HepG2 (cell line): ENCODE data around the gene ITPR1. TPM values are rescaled to one million over a fixed set of nuclear protein-coding genes. Genes with fewer than 3 reads are reported as not detected.
A peak's percentile ranks its signal among the peaks of the same experiment; 100 is the strongest.

Experiments
- ATAD3A ChIP-seq: sonication (generic); formaldehyde crosslinking; IDR thresholded peaks from 2 replicates; pipeline ENCODE4 v1.4.0; 2020; ENCODE audit warnings: missing genetic modification reagents
- BCL6 ChIP-seq: IDR thresholded peaks from 2 replicates; pipeline ENCODE4 v1.6.1; 2016; ENCODE audit warnings: missing genetic modification reagents, missing compliant biosample characterization
- EHMT2 ChIP-seq: fragments of 200-600 bp; sonication (generic); IDR thresholded peaks from 2 replicates; pipeline ENCODE4 v1.7.0; 2017; ENCODE audit warnings: antibody characterized with exemption, low read depth, low read length, borderline replicate concordance
- ETV5 ChIP-seq: IDR thresholded peaks from 2 replicates; pipeline ENCODE4 v1.6.1; 2018; ENCODE audit warnings: missing biosample characterization, missing genetic modification reagents, inconsistent platforms, borderline replicate concordance
- IRF9 ChIP-seq: sonication (generic); formaldehyde crosslinking; IDR thresholded peaks from 2 replicates; pipeline ENCODE4 v1.8.0; 2022; ENCODE audit warnings: missing genetic modification reagents, mild to moderate bottlenecking, borderline replicate concordance
- KDM3A ChIP-seq: IDR thresholded peaks from 2 replicates; pipeline ENCODE4 v1.6.1; 2018; ENCODE audit warnings: low read depth, missing compliant biosample characterization
- NFYC ChIP-seq: IDR thresholded peaks from 2 replicates; pipeline ENCODE4 v1.6.1; 2016; ENCODE audit warnings: missing genetic modification reagents, missing compliant biosample characterization
- TOPORS ChIP-seq: sonication (generic); formaldehyde crosslinking; IDR thresholded peaks from 2 replicates; pipeline ENCODE4 v1.8.0; 2023; ENCODE audit warnings: mild to moderate bottlenecking, missing genetic modification reagents
- YY1 ChIP-seq: IDR thresholded peaks from 2 replicates; pipeline ENCODE4 v1.6.1; 2011; ENCODE audit warnings: low read length, low read depth, moderate library complexity, mild to moderate bottlenecking; ENCODE audit not compliant: insufficient read depth, insufficient replicate concordance
- ZBTB25 ChIP-seq: IDR thresholded peaks from 2 replicates; pipeline ENCODE4 v1.6.1; 2018; ENCODE audit warnings: missing genetic modification reagents
- ZNF224 ChIP-seq: sonication (generic); formaldehyde crosslinking; IDR thresholded peaks from 2 replicates; pipeline ENCODE4 v1.5.0; 2020; ENCODE audit warnings: mild to moderate bottlenecking, missing genetic modification reagents
- ZNF30 ChIP-seq: sonication (generic); formaldehyde crosslinking; IDR thresholded peaks from 2 replicates; pipeline ENCODE4 v1.5.0; 2020; ENCODE audit warnings: mild to moderate bottlenecking, missing genetic modification reagents
- ZNF468 ChIP-seq: sonication (generic); formaldehyde crosslinking; IDR thresholded peaks from 2 replicates; pipeline ENCODE4 v1.8.0; 2022; ENCODE audit warnings: mild to moderate bottlenecking, moderate library complexity, missing genetic modification reagents
- ZNF710 ChIP-seq: sonication (generic); formaldehyde crosslinking; IDR thresholded peaks from 2 replicates; pipeline ENCODE4 v1.5.0; 2020; ENCODE audit warnings: mild to moderate bottlenecking, missing genetic modification reagents, borderline replicate concordance
- ZNF781 ChIP-seq: sonication (generic); formaldehyde crosslinking; IDR thresholded peaks from 2 replicates; pipeline ENCODE4 v1.5.1; 2020; ENCODE audit warnings: borderline replicate concordance, mild to moderate bottlenecking, missing genetic modification reagents; ENCODE audit errors: not compliant biosample characterization
- ZNF878 ChIP-seq: sonication (generic); formaldehyde crosslinking; IDR thresholded peaks from 2 replicates; pipeline ENCODE4 v1.8.1; 2023; ENCODE audit warnings: mild to moderate bottlenecking, missing genetic modification reagents, moderate library complexity
- polyA plus RNA-seq, 8 experiments: library from polyadenylated mRNA; depleted of rRNA in 3 of 8; stranded (reverse) in 7 of 8; unstranded in 1 of 8; fragments of >200 nt; fragmentation: Illumina TruSeq in 4 of 8; extraction: Trizol in 4 of 8; gene quantifications; 2 replicates each; pipeline versions ENCODE4 v1.2.1 to v1.2.3, GENCODE V29; 2011 to 2016; ENCODE audit warnings: low read depth in 4 of 8, missing spikeins in 1 of 8, mixed read lengths in 1 of 8; ENCODE audit not compliant: insufficient read depth in 1 of 8
- total RNA-seq, 5 experiments: library from RNA; depleted of rRNA; stranded (reverse); fragments of >200 nt; fragmentation: Illumina TruSeq; extraction: Trizol; gene quantifications; 2 replicates each; pipeline ENCODE4 v1.2.3, GENCODE V29; 2016; ENCODE audit warnings: low read depth in 1 of 5
- TF ChIP-seq, protein P1 (sequence below): sonication (generic); formaldehyde crosslinking; IDR thresholded peaks from 2 replicates; pipeline ENCODE4 v1.5.1; 2020; ENCODE audit warnings: mild to moderate bottlenecking, missing genetic modification reagents, borderline replicate concordance
- TF ChIP-seq, protein P2 (sequence below): sonication (generic); formaldehyde crosslinking; IDR thresholded peaks from 2 replicates; pipeline ENCODE4 v1.4.0; 2020; ENCODE audit warnings: mild to moderate bottlenecking, missing genetic modification reagents

Gene ITPR1
- total and polyA plus RNA-seq, 2 of the 13 experiments (the other 11 are each of a cell fraction or from before 2014, with no cell fraction given), result 10.0 to 11.4 TPM

DNA sequence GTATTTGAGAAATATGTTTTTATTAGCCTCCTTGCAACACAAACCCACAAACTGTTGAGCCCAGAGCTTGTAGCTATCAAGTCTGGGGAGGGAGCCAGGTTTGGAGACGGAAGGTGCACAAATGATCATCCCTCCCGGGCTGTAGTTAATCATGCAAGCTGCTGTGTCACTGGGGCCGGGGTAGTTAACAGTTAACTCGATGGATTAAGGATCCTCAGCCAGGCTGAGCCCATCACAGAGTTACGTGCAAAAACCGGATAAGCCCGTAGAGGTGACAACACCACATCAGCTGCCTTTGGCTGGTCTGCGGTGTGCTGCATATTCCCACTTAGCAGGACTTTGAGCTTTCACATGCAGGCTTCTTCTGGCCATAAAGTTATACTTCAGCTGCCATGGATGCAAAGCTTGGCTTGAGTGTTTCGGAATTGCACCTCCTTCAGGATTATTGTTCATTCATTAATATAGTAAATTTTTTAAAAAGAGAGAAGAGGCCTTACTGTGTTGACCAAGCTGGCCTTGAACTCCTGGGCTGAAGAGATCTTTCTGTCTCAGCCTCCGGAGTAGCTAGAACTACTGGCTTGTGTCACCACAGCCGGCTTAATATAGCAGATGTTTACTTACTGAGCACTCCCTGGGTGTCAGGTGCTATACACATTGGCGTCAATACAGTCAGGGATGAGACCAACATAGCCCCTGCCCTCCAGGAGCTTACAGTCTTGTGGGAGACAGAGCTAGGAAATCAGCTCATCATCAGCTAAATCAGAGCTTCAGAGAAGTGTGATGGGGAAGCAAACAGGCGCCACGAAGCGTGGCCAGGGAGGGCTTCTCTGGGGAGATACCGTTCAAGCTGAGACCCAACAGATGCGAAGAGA, 259.3 kb downstream of the ITPR1 start (continued):
- no peak for TF ChIP-seq ZNF710 (CRISPR knock-in tag)
- TF ChIP-seq, protein P1, sequence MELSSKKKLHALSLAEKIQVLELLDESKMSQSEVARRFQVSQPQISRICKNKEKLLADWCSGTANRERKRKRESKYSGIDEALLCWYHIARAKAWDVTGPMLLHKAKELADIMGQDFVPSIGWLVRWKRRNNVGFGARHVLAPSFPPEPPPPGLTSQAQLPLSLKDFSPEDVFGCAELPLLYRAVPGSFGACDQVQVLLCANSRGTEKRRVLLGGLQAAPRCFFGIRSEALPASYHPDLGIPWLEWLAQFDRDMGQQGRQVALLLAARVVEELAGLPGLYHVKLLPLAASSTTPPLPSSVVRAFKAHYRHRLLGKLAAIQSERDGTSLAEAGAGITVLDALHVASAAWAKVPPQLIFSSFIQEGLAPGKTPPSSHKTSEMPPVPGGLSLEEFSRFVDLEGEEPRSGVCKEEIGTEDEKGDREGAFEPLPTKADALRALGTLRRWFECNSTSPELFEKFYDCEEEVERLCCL (CRISPR knock-in tag), result no peak
- no peak for TF ChIP-seq KDM3A (CRISPR knock-in tag)
- no peak for TF ChIP-seq NFYC
- TF ChIP-seq ZNF224 (CRISPR knock-in tag), result peak; percentile 59; the same call in 1 of the 2 replicates
- TF ChIP-seq IRF9 (CRISPR knock-in tag), result no peak
- TF ChIP-seq ZNF781 (CRISPR knock-in tag), result no peak
- TF ChIP-seq ETV5 (CRISPR knock-in tag), result peak; percentile 82
- no peak for TF ChIP-seq YY1
- TF ChIP-seq ATAD3A (CRISPR knock-in tag), result no peak
- no peak for TF ChIP-seq ZNF30 (CRISPR knock-in tag)
- TF ChIP-seq, protein P2, sequence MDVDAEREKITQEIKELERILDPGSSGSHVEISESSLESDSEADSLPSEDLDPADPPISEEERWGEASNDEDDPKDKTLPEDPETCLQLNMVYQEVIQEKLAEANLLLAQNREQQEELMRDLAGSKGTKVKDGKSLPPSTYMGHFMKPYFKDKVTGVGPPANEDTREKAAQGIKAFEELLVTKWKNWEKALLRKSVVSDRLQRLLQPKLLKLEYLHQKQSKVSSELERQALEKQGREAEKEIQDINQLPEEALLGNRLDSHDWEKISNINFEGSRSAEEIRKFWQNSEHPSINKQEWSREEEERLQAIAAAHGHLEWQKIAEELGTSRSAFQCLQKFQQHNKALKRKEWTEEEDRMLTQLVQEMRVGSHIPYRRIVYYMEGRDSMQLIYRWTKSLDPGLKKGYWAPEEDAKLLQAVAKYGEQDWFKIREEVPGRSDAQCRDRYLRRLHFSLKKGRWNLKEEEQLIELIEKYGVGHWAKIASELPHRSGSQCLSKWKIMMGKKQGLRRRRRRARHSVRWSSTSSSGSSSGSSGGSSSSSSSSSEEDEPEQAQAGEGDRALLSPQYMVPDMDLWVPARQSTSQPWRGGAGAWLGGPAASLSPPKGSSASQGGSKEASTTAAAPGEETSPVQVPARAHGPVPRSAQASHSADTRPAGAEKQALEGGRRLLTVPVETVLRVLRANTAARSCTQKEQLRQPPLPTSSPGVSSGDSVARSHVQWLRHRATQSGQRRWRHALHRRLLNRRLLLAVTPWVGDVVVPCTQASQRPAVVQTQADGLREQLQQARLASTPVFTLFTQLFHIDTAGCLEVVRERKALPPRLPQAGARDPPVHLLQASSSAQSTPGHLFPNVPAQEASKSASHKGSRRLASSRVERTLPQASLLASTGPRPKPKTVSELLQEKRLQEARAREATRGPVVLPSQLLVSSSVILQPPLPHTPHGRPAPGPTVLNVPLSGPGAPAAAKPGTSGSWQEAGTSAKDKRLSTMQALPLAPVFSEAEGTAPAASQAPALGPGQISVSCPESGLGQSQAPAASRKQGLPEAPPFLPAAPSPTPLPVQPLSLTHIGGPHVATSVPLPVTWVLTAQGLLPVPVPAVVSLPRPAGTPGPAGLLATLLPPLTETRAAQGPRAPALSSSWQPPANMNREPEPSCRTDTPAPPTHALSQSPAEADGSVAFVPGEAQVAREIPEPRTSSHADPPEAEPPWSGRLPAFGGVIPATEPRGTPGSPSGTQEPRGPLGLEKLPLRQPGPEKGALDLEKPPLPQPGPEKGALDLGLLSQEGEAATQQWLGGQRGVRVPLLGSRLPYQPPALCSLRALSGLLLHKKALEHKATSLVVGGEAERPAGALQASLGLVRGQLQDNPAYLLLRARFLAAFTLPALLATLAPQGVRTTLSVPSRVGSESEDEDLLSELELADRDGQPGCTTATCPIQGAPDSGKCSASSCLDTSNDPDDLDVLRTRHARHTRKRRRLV (CRISPR knock-in tag), result 0 out of 2 replicates have a peak, but pooled peaks have one; percentile 40
- no peak for TF ChIP-seq TOPORS (CRISPR knock-in tag)
- TF ChIP-seq ZNF468 (CRISPR knock-in tag), result no peak
- TF ChIP-seq BCL6 (CRISPR knock-in tag), result no peak
- TF ChIP-seq ZBTB25 (CRISPR knock-in tag), result no peak; the same call in 1 of the 2 replicates
- TF ChIP-seq EHMT2, result peak; percentile 83; the same call in 1 of the 2 replicates
- TF ChIP-seq ZNF878 (CRISPR knock-in tag), result no peak
